ENCODE results near the gene FBXL19. TPM values are rescaled to one million over a fixed set of nuclear protein-coding genes. Genes with fewer than 3 reads are reported as not detected.

The FBXL19 gene
- polyA plus RNA-seq, 1 of the 3 experiments (the other 2 are of a cell fraction), result 20.6 TPM

DNA sequence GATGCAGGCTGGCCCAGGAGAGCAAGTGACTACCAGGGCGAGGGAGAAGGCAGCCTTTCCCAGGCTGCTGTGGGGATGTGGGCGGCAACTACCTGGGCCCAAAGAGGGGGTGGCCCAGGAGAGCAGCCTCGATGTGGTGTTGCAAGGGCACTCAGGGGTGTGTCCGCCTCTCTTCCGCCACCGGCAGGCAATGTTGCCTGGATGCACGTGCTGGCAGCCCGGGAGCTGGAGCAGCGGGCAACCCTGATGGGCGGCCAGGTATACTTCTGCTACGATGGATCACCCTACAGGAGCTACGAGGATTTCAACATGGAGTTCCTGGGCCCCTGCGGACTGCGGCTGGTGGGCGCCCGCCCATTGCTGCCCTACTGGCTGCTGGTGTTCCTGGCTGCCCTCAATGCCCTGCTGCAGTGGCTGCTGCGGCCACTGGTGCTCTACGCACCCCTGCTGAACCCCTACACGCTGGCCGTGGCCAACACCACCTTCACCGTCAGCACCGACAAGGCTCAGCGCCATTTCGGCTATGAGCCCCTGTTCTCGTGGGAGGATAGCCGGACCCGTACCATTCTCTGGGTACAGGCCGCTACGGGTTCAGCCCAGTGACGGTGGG, 64.3 kb downstream of the FBXL19 start (continued):
- TF ChIP-seq, protein P1, sequence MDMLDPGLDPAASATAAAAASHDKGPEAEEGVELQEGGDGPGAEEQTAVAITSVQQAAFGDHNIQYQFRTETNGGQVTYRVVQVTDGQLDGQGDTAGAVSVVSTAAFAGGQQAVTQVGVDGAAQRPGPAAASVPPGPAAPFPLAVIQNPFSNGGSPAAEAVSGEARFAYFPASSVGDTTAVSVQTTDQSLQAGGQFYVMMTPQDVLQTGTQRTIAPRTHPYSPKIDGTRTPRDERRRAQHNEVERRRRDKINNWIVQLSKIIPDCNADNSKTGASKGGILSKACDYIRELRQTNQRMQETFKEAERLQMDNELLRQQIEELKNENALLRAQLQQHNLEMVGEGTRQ (IDR thresholded peaks at IDR 0.05; ENCODE audit: borderline replicate concordance, low read depth, low read length), result no peak
- no peak for TF ChIP-seq FOXJ3 (CRISPR knock-in tag; IDR thresholded peaks at IDR 0.05)
- TF ChIP-seq POLR2AphosphoS5 (IDR thresholded peaks at IDR 0.05; ENCODE audit: low read depth, low read length), result no peak
- no peak for TF ChIP-seq USF1 (IDR thresholded peaks at IDR 0.05; ENCODE audit: borderline replicate concordance, low read depth)
- TF ChIP-seq ELF1 (IDR thresholded peaks at IDR 0.05), result no peak
- TF ChIP-seq RFX5 (IDR thresholded peaks at IDR 0.05; ENCODE audit: low read length), result no peak
- TF ChIP-seq NRF1 (IDR thresholded peaks at IDR 0.05; ENCODE audit: low read depth, low read length), result no peak

- WGBS (ENCODE audit: low lambda C conversion rate), result 96% methylated on average over 19 of the region's 23 CpGs
These were observed 66.2 kb downstream of the FBXL19 start for GRCh38 chr16:30989469-30990047.

More at GRCh38 chr16:30989469-30990047, 66.2 kb downstream of the FBXL19 start:
- Histone ChIP-seq H3K4me3 (ENCODE audit: low read depth in 2 of 2, low read length in 1 of 2) (no peak overlapping the region), H3K27ac (ENCODE audit: low read depth in 2 of 2, low read length in 1 of 2) (no peak overlapping the region), H3K9ac (no peak overlapping the region), H3K4me1 (ENCODE audit: control insufficient read depth in 1 of 2, insufficient read depth in 2 of 2, low read depth in 1 of 2, low read length in 1 of 2) (peaks cover 5 to 13% of the 10 kb centered on the region in 2 experiments; a peak in 2 of 4 replicates), H3F3A (replicated peaks; ENCODE audit: insufficient read depth) (no peaks in the 10 kb centered on the region), H3K27me3 (ENCODE audit: insufficient read depth) (no peaks in the 10 kb centered on the region), H3K4me2 (no peak overlapping the region), H3K9me3 (no peaks in the 10 kb centered on the region), H2AFZ (ENCODE audit: low read depth) (no peak overlapping the region), H3K79me2 (ENCODE audit: insufficient read depth) (no peaks in the 10 kb centered on the region), H3K36me3 (replicated peaks in 1 of 2; ENCODE audit: control insufficient read depth in 1 of 2, insufficient read depth in 2 of 2, low read length in 1 of 2) (no peaks in the 10 kb centered on the region), H3K9me2 (no peaks in the 10 kb centered on the region), H4K20me1 (ENCODE audit: insufficient read depth) (no peaks in the 10 kb centered on the region)
- POLR2A ChIA-PET, result no interaction called here
- CTCF ChIA-PET, result interaction anchor here (1.0 kb wide), 1 partner anchor 153 kb away, joined by 3 read pairs; no protein-coding TSS in a partner anchor
- TF ChIP-seq FOSL2 (IDR thresholded peaks at IDR 0.05; ENCODE audit: borderline replicate concordance, low read depth), result no peak
- TF ChIP-seq EZH2phosphoT487 (IDR thresholded peaks at IDR 0.05; ENCODE audit: borderline replicate concordance, low read depth), result no peak
- TF ChIP-seq FOXJ3 (CRISPR knock-in tag; IDR thresholded peaks at IDR 0.05), result no peak
- TF ChIP-seq ZBTB33 (IDR thresholded peaks at IDR 0.05; ENCODE audit: borderline replicate concordance, low read depth), result no peak
- no peak for TF ChIP-seq CHD2 (IDR thresholded peaks at IDR 0.05; ENCODE audit: low read length, partially characterized antibody)
- TF ChIP-seq, protein P1 (IDR thresholded peaks at IDR 0.05; ENCODE audit: borderline replicate concordance, low read depth, low read length), result no peak
- TF ChIP-seq, protein P2, sequence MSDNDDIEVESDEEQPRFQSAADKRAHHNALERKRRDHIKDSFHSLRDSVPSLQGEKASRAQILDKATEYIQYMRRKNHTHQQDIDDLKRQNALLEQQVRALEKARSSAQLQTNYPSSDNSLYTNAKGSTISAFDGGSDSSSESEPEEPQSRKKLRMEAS (IDR thresholded peaks at IDR 0.05; ENCODE audit: low read depth), result no peak
- TF ChIP-seq NFIC (IDR thresholded peaks at IDR 0.05; ENCODE audit: borderline replicate concordance), result no peak
- TF ChIP-seq TAF1 (IDR thresholded peaks at IDR 0.05; ENCODE audit: borderline replicate concordance, low read depth, low read length), result no peak
- TF ChIP-seq NRF1 (IDR thresholded peaks at IDR 0.05; ENCODE audit: low read depth, low read length), result no peak
- TF ChIP-seq RXRA (IDR thresholded peaks at IDR 0.05; ENCODE audit: borderline replicate concordance, low read depth), result no peak
- TF ChIP-seq ELF1 (IDR thresholded peaks at IDR 0.05), result no peak
- DNase-seq, result no peak
